Sigmoid colon (tissue), 4 donors: ENCODE measurements around the gene EMILIN1.

ENCODE experiments used
- EP300 ChIP-seq, 4 donors: sonication (generic); formaldehyde crosslinking; IDR thresholded peaks; one replicate each; pipeline ENCODE4 v1.6.1; 2017; ENCODE audit warnings: antibody characterized with exemption in 4 of 4
- POLR2A ChIP-seq, 2 donors: fragments of 450-650 bp; IDR thresholded peaks; one replicate each; pipeline ENCODE4 v1.6.1; 2016; ENCODE audit warnings: antibody characterized with exemption in 2 of 2, mild to moderate bottlenecking in 2 of 2, moderate library complexity in 2 of 2
- TF ChIP-seq, protein P1 (sequence below), 4 experiments: fragments of 450-650 bp in 3 of 4; fragments of 200-600 bp in 1 of 4; IDR thresholded peaks; one replicate each; pipeline ENCODE4 v1.5.1; 2016 to 2019; ENCODE audit warnings: antibody characterized with exemption in 4 of 4, mild to moderate bottlenecking in 3 of 4, moderate library complexity in 2 of 4

- TF ChIP-seq POLR2A (IDR thresholded peaks at IDR 0.05) (no peak), EP300 (IDR thresholded peaks at IDR 0.05) (no peak)
- TF ChIP-seq, protein P1, sequence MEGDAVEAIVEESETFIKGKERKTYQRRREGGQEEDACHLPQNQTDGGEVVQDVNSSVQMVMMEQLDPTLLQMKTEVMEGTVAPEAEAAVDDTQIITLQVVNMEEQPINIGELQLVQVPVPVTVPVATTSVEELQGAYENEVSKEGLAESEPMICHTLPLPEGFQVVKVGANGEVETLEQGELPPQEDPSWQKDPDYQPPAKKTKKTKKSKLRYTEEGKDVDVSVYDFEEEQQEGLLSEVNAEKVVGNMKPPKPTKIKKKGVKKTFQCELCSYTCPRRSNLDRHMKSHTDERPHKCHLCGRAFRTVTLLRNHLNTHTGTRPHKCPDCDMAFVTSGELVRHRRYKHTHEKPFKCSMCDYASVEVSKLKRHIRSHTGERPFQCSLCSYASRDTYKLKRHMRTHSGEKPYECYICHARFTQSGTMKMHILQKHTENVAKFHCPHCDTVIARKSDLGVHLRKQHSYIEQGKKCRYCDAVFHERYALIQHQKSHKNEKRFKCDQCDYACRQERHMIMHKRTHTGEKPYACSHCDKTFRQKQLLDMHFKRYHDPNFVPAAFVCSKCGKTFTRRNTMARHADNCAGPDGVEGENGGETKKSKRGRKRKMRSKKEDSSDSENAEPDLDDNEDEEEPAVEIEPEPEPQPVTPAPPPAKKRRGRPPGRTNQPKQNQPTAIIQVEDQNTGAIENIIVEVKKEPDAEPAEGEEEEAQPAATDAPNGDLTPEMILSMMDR (IDR thresholded peaks at IDR 0.05), result no peak
Observed at GRCh38 chr2:27041752-27042151, 36.7 kb upstream of the EMILIN1 start.
